Uterus (tissue), 4 donors: ENCODE results near the gene PLCH2. TPM values are rescaled to one million over a fixed set of nuclear protein-coding genes. Genes with fewer than 3 reads are reported as not detected.

ENCODE experiments used
- DNase-seq, 2 donors: peaks; one replicate each; pipeline ENCODE4 v3.0.0-alpha.2; 2019 to 2020
- H3K27ac ChIP-seq, 2 donors: fragments of 200-600 bp; sonication (generic); 1 replicate in 1 of 2; 2 replicates in 1 of 2; pipeline ENCODE4 v1.5.1; 2016 to 2018
- H3K27me3 ChIP-seq, 2 donors: fragments of 200-600 bp; sonication (generic); one replicate each; pipeline ENCODE4 v1.5.1; 2018 to 2019; ENCODE audit warnings: control low read depth in 1 of 2
- H3K36me3 ChIP-seq, 2 donors: fragments of 200-600 bp; sonication (generic); one replicate each; pipeline ENCODE4 v1.5.1; 2019; ENCODE audit warnings: control low read depth in 1 of 2
- H3K4me1 ChIP-seq, 2 donors: fragments of 200-600 bp; sonication (generic); one replicate each; pipeline ENCODE4 v1.5.1; 2018 to 2019; ENCODE audit warnings: control low read depth in 1 of 2
- H3K4me3 ChIP-seq, 2 donors: fragments of 200-600 bp; sonication (generic); 1 replicate in 1 of 2; 2 replicates in 1 of 2; pipeline ENCODE4 v1.5.1; 2018 to 2019; ENCODE audit warnings: mild to moderate bottlenecking in 1 of 2
- H3K9me3 ChIP-seq, 2 donors: fragments of 200-600 bp; sonication (generic); one replicate each; pipeline ENCODE4 v1.5.1; 2019; ENCODE audit warnings: control low read depth in 1 of 2
- POLR2A ChIP-seq, 2 donors: fragments of 450-650 bp; IDR thresholded peaks; one replicate each; pipeline ENCODE4 v1.6.1; 2016; ENCODE audit warnings: antibody characterized with exemption in 2 of 2, mild to moderate bottlenecking in 1 of 2, moderate library complexity in 1 of 2
- intact Hi-C: fragments of 100-400 bp; cut with DNase I; formaldehyde crosslinking; loops from one replicate; pipeline ENCODE4 v1.15.1; 2023; ENCODE audit warnings: low total_unique reads
- total RNA-seq, 4 donors: library from RNA; depleted of rRNA in 3 of 4; stranded (reverse); fragments of >200 nt in 3 of 4; gene quantifications; one replicate each; pipeline versions ENCODE4 v1.1.0 to v1.2.4, GENCODE V29; 2014 to 2023
- TF ChIP-seq, protein P1 (sequence below), 4 experiments: fragments of 200-600 bp in 2 of 4; fragments of 450-650 bp in 2 of 4; sonication (generic) in 2 of 4; IDR thresholded peaks; one replicate each; pipeline ENCODE4 v1.5.1; 2016 to 2019; ENCODE audit warnings: antibody characterized with exemption in 4 of 4, mild to moderate bottlenecking in 2 of 4, moderate library complexity in 1 of 4
- donor health status: DM: yes; HTN: yes; CAD: no.

Gene PLCH2
- total RNA-seq, 4 donors from 2014 or later: 0.21 to 3.0 TPM; not detected in 2

GRCh38 chr1:2496087-2496622 lies 20.1 kb downstream of the PLCH2 start:
- intact Hi-C loops: no loop called here
- DNase-seq: no peak
- peaks cover 0 to 2% of the 10 kb centered on the region in 2 donors for H3K27me3 ChIP-seq
- TF ChIP-seq, protein P1, sequence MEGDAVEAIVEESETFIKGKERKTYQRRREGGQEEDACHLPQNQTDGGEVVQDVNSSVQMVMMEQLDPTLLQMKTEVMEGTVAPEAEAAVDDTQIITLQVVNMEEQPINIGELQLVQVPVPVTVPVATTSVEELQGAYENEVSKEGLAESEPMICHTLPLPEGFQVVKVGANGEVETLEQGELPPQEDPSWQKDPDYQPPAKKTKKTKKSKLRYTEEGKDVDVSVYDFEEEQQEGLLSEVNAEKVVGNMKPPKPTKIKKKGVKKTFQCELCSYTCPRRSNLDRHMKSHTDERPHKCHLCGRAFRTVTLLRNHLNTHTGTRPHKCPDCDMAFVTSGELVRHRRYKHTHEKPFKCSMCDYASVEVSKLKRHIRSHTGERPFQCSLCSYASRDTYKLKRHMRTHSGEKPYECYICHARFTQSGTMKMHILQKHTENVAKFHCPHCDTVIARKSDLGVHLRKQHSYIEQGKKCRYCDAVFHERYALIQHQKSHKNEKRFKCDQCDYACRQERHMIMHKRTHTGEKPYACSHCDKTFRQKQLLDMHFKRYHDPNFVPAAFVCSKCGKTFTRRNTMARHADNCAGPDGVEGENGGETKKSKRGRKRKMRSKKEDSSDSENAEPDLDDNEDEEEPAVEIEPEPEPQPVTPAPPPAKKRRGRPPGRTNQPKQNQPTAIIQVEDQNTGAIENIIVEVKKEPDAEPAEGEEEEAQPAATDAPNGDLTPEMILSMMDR (IDR thresholded peaks at IDR 0.05): no peak
- no peak for TF ChIP-seq POLR2A (IDR thresholded peaks at IDR 0.05)
- H3K27ac ChIP-seq: no peak overlapping the region
- H3K4me3 ChIP-seq: no peak overlapping the region
- H3K4me1 ChIP-seq: no peaks in the 10 kb centered on the region
- no peaks in the 10 kb centered on the region for H3K9me3 ChIP-seq
- no peaks in the 10 kb centered on the region for H3K36me3 ChIP-seq

DNA sequence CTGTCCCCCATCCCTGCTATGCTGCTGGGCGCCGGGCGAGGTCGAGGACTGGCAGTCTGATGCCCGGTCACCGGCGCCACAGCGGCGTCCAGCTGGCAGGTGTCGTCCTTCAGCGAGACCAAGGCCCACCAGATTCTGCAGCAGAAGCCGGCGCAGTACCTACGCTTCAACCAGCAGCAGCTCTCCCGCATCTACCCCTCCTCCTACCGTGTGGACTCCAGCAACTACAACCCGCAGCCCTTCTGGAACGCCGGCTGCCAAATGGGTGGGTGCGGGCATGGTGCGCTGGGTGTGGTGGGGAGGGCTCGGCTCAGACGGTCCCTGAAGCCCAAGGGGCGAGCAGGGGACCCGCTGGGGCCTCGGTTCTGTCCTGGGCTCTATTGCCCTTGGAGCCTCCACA lies 20.7 kb downstream of the PLCH2 start:
- DNase-seq: no peak
- Histone ChIP-seq H3K27me3 (peaks cover 0 to 8% of the 10 kb centered on the region in 2 donors), H3K9me3 (no peaks in the 10 kb centered on the region), H3K27ac (no peak overlapping the region), H3K36me3 (no peaks in the 10 kb centered on the region), H3K4me3 (no peak overlapping the region), H3K4me1 (no peaks in the 10 kb centered on the region)
- intact Hi-C loops: no loop called here
- no peak for TF ChIP-seq POLR2A (IDR thresholded peaks at IDR 0.05)
- TF ChIP-seq, protein P1 (IDR thresholded peaks at IDR 0.05): no peak

DNA sequence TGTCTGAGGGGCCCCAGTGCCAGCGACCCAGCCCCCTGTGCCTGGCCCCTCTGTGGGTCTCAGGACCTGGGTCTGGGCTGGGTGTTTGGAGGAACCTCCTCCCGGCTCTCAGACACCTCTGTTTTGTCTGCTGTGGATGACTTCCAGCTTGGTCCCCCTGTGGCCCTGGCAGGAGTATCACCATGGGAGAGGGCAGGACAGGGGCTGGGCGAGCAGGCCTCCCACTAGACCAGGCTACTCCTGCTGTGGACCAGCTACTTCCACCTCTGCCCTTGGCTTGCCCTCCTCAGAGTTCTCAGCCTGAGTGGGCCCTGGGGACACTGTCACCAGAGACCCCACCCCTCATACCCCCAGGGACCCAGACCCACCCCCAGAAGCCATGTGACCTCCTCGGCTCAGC lies 21.8 kb downstream of the PLCH2 start:
- H3K27me3 ChIP-seq: peaks cover 0 to 12% of the 10 kb centered on the region in 2 donors
- H3K4me3 ChIP-seq: no peak overlapping the region
- no peak overlapping the region for H3K27ac ChIP-seq
- TF ChIP-seq, protein P1 (IDR thresholded peaks at IDR 0.05): no peak
- no peak for TF ChIP-seq POLR2A (IDR thresholded peaks at IDR 0.05)
- H3K36me3 ChIP-seq: no peaks in the 10 kb centered on the region
- no peaks in the 10 kb centered on the region for H3K4me1 ChIP-seq
- H3K9me3 ChIP-seq: no peaks in the 10 kb centered on the region
- intact Hi-C loops: no loop called here
- no peak for DNase-seq

DNA sequence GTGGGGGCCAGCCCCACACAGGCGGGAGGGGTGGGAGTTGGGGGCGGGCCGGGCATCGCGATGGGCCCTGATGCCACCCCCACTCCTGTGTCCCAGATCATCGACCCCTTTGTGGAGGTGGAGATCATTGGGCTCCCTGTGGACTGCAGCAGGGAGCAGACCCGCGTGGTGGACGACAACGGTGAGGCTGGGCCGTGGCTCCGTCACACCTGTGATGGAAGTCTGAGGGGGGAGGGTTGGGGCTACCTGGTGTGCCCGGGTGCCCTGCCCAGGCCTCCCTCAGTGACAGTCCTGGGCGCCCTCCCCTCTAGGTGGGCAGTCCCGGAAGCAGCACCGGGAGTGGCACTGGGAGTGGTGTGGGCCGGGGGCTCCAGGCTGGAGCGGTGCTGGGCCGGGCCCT lies 22.6 kb downstream of the PLCH2 start:
- Histone ChIP-seq H3K4me1 (no peaks in the 10 kb centered on the region), H3K27ac (no peak overlapping the region), H3K27me3 (peaks cover 3 to 16% of the 10 kb centered on the region in 2 donors), H3K9me3 (no peaks in the 10 kb centered on the region), H3K4me3 (no peak overlapping the region), H3K36me3 (no peaks in the 10 kb centered on the region)
- intact Hi-C loops: no loop called here
- DNase-seq: no peak
- TF ChIP-seq POLR2A (IDR thresholded peaks at IDR 0.05): no peak
- TF ChIP-seq, protein P1 (IDR thresholded peaks at IDR 0.05): no peak

DNA sequence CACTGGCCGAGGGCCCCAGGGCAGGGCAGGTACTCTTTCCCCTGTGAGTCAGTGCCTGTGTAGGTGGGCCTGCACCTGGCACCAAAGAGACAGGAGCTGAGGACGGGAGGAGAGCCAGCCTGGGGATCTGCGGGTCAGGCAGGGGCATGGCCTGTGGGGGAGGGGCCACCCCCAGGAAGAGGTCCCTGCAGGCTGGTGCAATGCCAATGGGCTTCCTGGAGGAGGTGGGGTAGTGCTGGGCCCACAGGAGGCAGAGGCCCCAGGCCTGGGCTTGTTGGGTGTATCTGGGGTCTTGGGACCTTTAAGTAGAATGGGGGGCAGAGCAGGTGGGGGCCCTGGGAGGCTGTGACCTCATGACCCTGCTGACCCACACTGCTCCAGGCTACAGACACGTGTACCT lies 23.2 kb downstream of the PLCH2 start:
- H3K4me3 ChIP-seq: no peak overlapping the region
- TF ChIP-seq, protein P1 (IDR thresholded peaks at IDR 0.05): no peak
- TF ChIP-seq POLR2A (IDR thresholded peaks at IDR 0.05): no peak
- H3K9me3 ChIP-seq: no peaks in the 10 kb centered on the region
- H3K36me3 ChIP-seq: no peaks in the 10 kb centered on the region
- H3K4me1 ChIP-seq: no peaks in the 10 kb centered on the region
- H3K27ac ChIP-seq: no peak overlapping the region
- peaks cover 9 to 18% of the 10 kb centered on the region in 2 donors for H3K27me3 ChIP-seq
- intact Hi-C loops: no loop called here
- DNase-seq: no peak
